ENCODE data around the gene DPP10.

Gene DPP10

DNA sequence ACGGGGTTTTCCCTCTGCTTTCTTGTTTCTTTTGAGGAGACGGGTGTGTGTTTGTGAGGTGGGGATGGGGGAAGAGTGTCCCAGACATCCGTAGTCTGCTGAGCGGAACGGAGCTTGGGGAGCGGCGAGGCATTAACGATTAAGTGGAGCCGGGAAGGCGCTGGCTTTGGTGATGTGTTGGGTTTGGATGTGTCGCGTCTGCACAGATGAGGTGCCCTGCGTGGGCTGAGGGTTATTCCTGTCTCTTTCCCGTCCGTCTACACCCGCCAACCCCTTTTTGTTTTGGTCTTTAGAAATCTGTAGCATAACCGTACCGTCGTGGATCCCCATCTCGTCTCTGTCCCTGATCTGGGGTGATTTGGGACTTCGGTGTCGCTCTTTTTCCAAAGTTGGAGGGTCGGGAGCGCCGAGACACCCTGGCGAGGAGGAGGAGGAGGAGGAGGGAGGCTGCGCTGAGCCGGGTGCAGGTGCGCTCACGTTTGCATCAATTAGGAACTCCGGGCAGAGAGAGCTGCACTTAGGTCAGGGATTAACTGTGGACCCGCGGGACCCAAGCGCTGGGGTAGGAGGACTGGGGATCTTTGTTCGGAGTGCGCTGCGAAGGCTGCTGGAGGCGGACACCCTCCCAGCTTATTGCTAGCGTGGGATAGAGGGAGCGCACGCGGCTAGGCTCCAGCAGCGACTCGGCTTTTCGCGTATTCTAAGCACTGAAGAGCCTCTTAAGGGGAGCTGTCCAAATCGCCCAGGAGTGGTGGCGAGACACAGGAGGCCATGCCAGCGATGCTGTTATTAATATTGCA is 720.3 kb downstream of the DPP10 start:
- no peak for DNase-seq

DNA sequence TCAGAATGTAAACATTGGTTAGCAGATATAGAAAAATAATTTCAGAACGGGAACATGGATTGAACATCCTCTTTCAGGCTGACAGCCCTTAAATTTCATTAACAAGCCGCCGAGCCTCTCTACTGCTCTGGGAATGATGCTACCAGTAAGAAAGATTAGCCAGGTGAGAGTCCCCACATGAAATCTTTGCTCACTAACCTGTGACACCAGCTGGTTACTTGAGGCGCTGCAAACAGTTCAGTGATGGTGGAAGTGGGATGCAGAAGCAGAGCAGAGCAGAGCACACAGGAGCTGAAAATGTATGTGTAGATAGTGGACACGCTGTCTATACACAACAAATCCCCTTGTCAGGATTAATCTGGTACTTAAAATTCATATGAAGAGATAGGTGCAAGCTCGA is 721.1 kb downstream of the DPP10 start:
- no peak for DNase-seq

DNA sequence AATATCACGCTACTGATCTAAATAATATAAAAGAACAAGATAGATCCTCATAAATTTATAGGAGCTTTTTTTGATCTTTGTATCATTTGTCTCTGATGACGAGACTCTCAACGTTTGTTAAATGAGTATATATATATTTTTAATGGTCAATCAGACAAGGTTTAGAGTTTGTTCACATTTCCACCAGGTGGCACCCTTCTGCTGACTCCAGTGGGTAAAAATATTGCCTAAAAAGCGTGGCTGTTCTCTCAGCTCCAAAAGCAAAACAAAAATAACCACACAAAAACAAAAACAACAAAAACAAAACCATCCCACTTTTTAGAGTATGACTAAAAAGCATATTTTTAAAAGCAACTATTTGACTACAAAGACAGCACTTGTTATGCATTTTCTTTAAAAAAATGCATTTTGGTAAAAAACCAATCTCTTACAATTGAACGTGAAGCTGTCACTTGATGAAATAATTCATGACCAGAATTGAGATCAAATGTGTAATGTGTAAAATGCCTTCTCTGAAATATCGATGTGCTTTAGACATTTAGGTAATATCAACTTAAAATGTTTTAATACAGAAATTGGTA is 723.2 kb downstream of the DPP10 start:
- DNase-seq: no peak

DNA sequence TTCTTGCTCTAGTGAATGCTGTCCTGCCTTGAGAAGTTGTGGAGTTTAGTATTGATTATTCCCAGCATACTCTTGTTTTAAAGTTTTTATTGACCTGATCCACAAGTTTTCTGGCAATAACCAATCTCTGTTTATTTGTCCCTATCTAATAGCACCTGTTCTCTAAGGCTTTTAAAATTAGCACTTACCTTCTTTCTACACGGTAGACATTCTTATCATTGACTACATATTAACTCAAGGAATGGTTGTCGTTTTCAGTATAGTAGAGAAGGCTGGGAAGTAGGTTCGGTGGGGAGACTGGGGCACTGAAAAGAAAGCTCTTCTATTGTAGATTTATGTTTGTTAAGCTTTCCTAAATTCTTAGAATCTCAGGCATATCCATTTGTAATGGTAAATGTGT is 726.0 kb downstream of the DPP10 start:
- DNase-seq: no peak

DNA sequence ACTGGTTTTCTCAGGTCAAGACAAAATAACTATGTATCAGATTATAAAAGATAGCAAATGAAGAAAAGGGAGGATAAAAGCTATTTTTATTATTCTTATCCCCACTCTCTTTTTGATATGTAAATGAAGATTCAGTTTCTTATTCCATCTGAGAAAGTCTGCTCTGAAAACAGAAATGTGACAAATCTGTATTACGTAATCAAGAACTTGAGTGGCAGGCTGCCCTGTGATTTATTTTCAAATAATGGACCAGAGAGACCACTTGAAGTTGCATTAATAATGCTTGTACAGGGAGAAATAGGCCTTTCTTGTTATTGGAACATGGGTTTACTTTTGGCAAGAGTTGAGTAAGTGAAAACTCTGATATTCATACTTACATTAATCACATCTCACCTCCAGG is 727.4 kb downstream of the DPP10 start:
- DNase-seq: no peak

DNA sequence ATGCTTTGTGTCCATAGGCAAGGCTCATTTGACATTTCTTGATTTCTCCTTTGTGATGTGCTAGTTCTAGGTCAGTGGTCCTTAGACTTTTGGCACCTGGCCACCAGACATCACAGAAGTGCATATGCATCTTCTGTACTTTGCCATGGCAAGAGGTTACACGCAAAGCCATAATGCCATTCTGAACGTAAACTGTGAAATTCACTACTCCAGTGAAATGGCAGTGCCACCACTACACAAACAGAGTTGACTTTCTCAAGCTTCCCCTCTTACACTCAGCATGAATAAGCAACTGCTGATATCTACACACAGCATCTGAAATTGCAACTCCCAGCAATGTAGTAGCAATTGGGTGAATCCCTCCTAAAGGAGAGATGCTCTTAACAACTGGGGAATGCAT is 729.3 kb downstream of the DPP10 start:
- no peak for DNase-seq

DNA sequence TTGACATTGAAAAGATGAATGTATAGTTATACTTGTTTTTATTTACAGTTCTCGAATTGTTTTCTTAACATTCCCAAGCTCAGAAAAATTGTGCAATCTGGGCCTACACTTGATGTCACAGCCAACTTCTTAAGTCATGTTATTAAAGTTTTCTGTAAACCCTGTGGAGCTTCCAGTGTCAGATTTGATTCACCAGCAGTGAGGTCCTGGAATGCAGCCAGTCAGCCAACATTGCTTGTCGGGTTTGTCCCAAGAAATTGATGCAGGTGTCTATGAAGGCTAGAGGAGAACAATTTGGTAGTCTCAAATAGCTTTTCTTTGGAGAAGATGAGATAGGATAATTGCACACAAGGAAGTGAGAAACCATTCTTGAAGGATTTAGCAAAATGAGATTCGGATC is 732.2 kb downstream of the DPP10 start:
- DNase-seq: no peak

DNA sequence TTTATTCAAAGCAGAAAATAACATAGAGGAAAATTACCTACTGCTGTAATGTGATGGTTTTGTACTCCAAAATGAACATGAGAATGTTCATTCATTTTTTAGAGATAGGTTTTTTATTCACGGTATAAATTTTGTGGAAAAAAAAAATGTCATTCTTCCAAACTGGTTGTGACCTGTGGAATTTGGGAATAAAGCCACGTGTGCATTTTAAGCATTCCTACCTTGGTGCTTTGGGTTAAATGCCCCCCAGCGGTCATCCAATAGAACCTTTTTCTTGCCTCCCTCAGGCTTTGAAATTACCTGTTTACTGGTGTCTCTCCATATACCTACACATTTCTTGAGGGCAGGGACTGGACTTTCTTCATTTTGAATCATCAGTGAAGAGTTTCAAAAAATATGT is 740.7 kb downstream of the DPP10 start:
- DNase-seq: no peak

DNA sequence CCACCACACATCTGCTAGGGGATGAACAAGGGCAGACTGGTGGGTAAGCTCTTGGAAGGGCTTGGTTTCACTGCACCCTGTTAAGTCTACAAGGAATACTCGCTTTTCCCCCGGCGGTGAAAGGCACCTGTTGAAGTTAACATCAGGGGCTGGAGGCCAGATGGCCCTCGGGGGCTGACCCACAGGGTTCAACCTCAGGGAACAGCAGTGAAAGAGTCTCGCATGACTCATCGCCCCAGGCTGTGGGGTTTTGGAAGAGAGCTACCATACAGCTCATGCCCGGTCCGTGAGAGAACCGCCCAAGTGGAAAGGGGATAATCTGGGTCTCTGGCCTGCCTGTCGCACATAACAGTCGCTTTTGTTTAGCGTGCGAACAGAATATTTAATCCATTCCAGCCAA is 748.0 kb downstream of the DPP10 start:
- no peak for DNase-seq

DNA sequence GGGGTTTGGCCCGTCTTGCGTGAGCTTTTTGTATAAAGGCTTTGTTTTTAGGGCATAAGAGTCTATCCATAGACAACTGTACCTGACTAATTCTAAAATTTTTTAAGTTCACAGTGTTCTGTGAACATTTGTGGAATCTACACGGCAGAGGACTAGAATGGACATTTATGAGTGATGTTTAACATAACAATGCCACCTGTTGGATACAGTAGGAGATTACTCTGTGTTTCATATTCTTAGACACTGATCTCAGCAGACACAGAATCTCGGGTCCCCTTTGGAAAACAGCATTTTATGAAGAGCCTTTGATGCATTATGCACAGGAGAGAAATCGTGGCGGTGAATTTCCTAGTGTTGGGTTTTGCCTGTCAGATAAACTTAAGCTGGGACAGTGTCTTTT is 752.2 kb downstream of the DPP10 start:
- no peak for DNase-seq

DNA sequence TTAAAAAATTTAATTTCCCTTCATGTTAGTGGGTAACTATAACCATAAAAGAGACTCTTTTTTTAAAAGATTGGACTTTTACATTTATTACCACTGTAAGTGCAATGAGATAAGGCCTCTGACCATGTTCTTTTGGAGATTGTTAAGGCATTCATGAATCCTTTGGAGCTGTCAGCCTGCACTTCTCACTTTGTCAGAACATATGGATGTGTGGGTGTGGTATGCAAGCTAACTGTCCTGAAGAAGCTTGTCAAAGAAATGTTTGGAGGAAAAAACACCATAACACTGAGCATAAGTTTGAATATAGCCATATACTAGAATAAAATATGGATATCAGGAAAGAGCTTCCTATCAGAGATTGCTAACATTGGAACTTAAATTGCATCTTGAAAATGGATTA is 754.1 kb downstream of the DPP10 start:
- DNase-seq: no peak

DNA sequence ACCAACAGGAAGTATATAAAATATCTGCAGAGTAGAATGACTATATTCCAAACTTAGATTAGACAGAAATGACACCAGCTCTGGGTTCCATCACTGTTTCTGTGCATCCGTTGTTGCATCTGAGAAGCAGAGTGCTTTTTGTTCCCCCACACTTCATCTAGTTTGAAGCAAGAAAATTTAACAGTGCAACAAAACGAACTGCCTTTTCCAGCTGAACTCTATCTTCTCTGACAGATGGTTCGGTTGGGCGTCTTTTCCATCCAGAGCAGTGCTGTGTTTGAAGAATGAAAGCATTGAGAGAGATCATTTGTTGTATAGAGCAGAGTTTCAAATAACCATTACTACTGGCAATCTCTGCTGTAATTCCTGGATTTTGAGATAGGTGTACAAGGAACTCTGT is 757.5 kb downstream of the DPP10 start:
- no peak for DNase-seq

DNA sequence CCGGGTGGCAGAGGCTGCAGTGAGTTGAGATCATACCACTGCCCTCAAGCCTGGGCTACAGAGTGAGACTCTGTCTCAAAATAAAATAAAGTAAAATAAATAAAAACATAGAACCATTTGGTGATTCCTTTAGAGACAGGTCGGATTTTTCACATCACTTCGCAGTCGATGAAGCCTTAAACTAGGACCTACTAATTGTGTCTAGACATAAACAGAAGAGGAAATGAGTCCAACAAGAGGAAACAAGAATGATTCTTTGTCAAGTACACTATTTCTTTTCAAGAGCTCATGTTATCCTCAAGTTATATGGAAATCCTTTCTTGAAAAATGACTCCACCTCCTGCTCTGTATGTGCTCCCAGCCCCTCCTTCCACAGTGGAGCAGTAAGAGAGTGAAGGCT is 758.9 kb downstream of the DPP10 start:
- DNase-seq: no peak

DNA sequence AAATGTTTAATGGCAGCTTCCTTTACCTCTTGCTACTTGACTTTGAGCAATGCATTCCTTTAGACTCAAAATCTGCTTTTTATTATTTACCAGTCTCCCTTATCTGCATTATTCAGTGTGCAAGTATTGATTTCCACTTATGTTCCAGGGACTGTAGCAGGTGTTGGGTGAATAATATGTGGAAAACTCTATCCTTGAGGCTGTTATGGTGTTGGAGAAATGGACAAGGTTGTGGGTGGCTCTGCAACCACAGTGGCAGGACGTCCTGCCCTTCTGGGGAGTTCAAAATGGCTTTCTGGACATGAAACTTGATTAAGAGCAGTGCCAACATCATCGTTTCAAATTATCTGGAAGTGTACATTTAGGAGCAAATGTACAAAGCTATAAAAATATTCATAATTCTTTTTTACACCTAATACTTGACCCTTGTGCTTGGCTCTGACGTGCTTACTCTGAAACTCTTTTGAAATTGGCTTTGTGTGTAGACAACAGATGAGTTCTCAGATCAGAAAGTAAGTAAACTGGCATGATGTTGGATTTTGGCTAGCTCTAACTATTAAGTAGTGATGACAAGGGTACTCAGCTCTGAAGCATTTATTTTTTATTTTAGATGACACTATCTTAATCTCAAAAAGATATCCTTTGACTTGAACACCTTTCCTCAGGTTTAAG is 766.2 kb downstream of the DPP10 start:
- no peak for DNase-seq

DNA sequence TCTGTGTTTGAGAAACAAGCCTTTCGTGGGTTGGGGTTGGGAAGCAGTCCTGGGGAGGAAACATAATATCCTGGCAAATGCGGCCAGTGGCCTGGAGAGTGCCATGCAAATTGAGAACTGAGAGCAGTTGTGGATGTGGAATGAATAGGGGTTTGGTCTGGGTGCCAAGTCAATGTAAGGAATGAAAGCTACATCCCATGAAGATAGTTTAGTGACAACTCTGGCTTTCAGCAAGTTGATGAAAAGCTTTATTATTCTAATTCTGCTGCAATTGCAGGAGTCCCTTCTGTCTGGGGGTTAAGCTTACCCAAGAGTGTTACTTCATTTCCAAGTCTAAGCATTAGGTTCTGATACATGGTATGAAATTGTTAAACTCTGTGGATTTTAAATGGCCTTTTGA is 771.6 kb downstream of the DPP10 start:
- DNase-seq: no peak

DNA sequence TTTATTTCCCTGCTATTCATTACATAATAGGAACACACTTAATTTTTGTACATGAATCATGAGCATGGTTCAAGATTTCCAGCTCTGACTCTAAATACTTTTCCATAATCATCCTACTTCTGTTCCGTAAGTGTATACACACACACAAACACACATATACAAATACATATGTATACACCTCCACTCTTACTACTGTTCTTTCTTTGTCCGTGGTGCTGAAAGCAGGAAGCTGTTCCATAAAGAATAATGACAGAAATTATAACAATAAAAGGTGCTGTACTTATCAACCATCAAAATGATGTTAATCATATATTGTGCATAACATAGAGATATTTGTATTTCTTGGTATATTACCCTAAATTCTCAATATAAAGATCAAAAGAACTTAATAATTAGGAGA is 776.9 kb downstream of the DPP10 start:
- no peak for DNase-seq

DNA sequence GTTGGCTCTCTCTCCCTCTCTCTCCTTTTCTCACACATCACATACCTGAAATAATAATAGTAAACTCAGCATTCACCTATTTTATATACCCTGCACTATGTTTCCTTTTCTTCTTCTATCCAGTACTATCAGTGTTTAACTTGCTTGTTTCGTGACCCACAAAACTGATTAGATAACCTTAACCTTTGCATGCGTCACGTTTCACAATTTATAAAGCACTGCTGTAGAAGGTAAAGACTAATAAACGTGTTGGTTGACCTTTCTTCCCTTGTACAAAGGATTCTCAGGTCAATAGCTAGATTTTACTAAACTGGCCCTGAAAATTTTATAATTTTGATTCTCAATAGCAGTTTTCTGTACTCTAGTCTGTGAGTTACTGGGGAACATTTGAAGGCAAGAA is 791.7 kb downstream of the DPP10 start:
- DNase-seq: no peak

DNA sequence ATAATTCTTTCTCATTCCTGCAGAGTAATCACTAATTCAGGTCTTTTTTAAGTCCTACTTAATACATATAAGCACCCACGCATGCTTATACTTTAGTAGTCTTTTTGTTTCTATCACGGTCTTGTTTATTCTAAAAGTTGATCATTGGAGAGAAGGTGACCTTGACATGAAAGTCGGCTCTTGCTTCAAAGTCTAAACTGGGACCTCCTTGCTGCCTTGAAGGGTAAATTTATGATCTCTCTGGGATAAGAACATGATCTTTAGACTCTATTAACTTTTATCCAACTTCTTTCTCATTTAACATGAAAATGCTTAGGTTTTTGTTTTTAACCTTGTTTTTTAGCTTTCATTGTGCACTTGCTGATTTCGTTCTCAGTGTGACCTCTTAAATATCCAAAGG is 792.3 kb downstream of the DPP10 start:
- DNase-seq: no peak

DNA sequence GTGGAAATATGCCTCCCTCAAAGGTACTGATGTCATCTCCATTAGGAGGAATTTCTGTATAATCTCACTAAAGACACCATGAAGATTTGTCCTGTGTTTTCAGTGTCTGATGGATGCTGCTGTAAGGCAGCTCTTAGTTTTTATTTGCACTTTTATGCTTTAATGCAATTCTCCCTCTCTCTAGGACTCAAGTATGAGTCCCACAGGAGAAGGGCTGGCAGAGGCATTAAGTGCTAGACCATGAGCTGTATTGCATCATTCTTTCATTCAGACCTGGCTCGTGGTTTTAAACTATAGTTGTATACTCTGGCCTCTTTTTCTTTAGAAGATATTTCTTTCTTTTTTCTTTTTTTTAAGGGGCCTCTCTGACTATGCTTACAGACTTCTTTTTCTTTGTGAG is 805.6 kb downstream of the DPP10 start:
- DNase-seq: no peak

DNA sequence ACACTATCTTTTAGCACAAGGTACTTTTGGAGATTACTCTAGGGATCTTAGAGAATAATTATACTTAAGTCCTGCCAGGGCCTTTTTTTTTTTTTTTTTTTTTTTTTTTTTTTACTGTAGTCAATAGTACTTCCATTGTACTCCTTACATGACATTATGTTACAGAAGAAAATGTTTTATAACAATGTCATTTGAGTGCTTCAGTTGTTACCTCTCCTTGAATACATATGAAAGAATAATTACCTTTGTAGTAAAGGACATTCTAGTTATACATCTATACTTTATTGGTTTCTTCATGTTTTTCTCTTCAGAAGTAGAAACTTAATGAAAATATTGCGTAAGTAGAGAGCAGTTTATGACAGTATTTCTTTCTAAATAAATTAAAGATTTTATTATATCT is 834.9 kb downstream of the DPP10 start:
- no peak for DNase-seq

DNA sequence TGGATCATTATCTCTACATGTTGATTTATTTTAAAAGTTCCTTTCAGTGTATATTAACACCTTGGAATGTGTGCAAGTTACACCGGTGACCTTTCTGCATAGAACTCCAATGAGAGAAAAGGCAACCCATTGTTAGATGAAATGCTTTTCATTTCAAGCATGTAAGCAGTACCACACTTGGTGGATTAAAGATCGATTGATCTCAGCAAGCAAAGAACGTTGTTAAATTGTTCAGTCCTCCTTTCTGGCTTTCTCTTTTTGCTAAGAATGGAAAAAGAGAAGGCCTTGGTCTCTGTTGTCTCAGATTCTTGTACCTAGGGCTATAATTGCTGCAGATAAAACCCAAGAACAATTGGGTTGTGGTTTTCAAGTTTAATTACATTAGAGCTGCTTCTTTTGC is 843.0 kb downstream of the DPP10 start:
- DNase-seq: no peak

DNA sequence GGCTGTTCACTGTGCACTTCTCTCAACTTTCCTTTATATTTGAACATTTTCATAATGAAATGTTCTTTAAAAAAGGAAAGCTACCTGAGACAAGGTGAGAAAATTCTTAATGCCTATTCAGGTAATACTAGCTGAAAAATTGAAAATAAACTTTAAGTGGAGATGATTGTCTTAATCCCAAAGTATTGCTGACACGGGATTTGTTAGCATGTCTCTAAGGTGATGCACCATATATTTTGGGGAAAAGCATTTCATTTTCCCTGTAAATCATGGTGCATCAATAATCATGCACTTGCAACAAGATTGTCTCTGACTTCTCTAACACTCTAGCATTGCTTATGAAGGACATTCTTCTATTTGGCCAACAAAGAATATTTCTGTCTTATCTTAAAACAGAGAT is 848.0 kb downstream of the DPP10 start:
- DNase-seq: no peak

DNA sequence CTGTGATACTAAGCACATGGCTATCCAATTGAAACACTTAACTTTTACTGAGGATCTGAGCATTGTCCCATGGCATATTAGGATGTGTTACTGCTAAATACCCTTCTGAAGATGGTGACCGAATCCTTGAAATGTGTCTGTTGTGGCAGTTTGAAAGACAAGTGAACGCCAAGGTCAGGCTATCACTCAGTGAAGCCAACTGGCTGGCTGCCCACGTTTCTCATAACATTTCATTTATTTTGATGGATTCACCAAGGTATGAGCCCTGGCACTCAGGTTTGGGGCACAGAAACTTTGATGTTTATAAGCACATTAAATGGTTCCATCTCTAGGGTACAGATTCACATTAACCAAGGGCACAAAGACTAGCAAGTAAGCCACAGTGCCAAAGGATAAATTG is 850.3 kb downstream of the DPP10 start:
- no peak for DNase-seq

DNA sequence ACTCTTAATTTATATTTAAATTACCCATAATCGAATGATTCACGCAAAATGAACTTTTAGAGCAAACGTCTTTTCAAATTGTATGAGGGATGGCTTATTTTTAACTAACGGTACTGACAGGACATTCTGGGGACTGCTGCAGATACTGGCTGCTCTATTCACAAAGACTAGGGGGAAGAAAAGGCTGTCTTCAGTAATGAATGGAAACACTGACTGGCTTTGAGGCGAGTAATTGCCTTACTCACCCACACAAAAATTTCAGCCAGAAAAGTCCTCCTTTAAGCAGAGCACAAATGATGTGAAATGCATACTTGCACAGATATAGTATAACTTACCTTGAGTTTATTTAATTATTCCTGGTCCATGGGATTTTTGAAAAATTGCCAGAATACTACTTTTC is 852.6 kb downstream of the DPP10 start:
- no peak for DNase-seq

DNA sequence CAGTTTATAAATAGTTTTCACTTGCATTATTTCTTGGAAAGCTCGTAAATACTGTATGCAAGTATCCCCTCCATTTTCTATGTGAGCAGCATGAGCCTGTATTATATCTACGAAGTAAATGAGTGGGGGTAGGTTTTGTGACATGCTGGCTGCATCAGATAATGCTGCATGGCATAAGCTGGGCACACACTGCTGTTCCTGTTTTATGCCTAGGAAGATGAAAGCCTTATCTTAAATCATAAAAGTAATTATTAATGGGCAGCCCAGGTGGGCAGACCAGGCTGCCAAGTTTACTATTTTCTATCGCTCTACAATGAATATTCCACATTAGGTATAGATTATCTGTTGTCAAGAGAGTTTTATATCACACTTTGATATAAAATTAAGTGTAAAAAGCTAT is 854.6 kb downstream of the DPP10 start:
- no peak for DNase-seq
